Caco-2 (cell line): ENCODE results near the gene CLCN1. TPM values are rescaled to one million over a fixed set of nuclear protein-coding genes. Genes with fewer than 3 reads are reported as not detected.

Experiments used
- BruUV-seq: library from RNA; stranded (reverse); fragments of 400-500 nt; replicated peaks from 2 replicates; lab custom pipeline; 2021; lab: Mats Ljungman, UMichigan
- CTCF ChIA-PET: fragments of 300-600 bp; sonication (Branson Sonifier 250); formaldehyde crosslinking; loops from one replicate; lab custom pipeline; 2022; ENCODE audit warnings: antibody characterized with exemption; lab: Charles Lee
- POLR2A ChIA-PET: fragments of 300-600 bp; sonication (Branson Sonifier 250); formaldehyde crosslinking; loops from one replicate; lab custom pipeline; 2022; ENCODE audit warnings: antibody characterized with exemption; lab: Charles Lee
- DNase-seq, 2 experiments: peaks; one replicate each; pipeline versions ENCODE4 v3.0.0 to v3.0.0-alpha.2; 2020 to 2022
- H3K27me3 ChIP-seq: replicated peaks from 2 replicates; pipeline ENCODE4 v1.6.0; 2011; ENCODE audit warnings: low read length; ENCODE audit not compliant: control insufficient read depth, insufficient read depth
- H3K36me3 ChIP-seq: 2 replicates; pipeline ENCODE4 v1.5.1; 2011; ENCODE audit warnings: low read length; ENCODE audit not compliant: control insufficient read depth, insufficient read depth
- H3K4me1 ChIP-seq: fragments of 250-450 bp; sonication (Bioruptor Pico); 2 replicates; pipeline ENCODE4 v1.5.1; 2020; ENCODE audit warnings: mild to moderate bottlenecking
- H3K4me3 ChIP-seq: 2 replicates; pipeline ENCODE4 v1.5.1; 2011; ENCODE audit warnings: low read depth, mild to moderate bottlenecking, control low read depth, low read length
- H3K9me3 ChIP-seq: fragments of 250-450 bp; sonication (Bioruptor Pico); 2 replicates; pipeline ENCODE4 v1.5.1; 2020; ENCODE audit warnings: mild to moderate bottlenecking, moderate library complexity
- H3K27ac Mint-ChIP-seq: one replicate; pipeline ENCODE4 v1.8.0; 2022; ENCODE audit warnings: mixed read lengths; ENCODE audit not compliant: unreplicated experiment
- H3K27me3 Mint-ChIP-seq: one replicate; pipeline ENCODE4 v1.8.0; 2022; ENCODE audit warnings: mixed read lengths; ENCODE audit not compliant: insufficient read depth, unreplicated experiment
- H3K36me3 Mint-ChIP-seq: one replicate; pipeline ENCODE4 v1.8.0; 2022; ENCODE audit warnings: mild to moderate bottlenecking, mixed read lengths; ENCODE audit not compliant: insufficient read depth, unreplicated experiment
- H3K4me1 Mint-ChIP-seq: one replicate; pipeline ENCODE4 v1.8.0; 2022; ENCODE audit warnings: low read depth, mixed read lengths; ENCODE audit not compliant: unreplicated experiment
- H3K4me3 Mint-ChIP-seq: one replicate; pipeline ENCODE4 v1.8.0; 2022; ENCODE audit warnings: mild to moderate bottlenecking, moderate library complexity, mixed read lengths; ENCODE audit not compliant: unreplicated experiment
- H3K9me3 Mint-ChIP-seq: one replicate; pipeline ENCODE4 v1.8.0; 2022; ENCODE audit warnings: mixed read lengths; ENCODE audit not compliant: unreplicated experiment
- intact Hi-C: fragments of 100-400 bp; cut with micrococcal nuclease; formaldehyde crosslinking; loops from one replicate; pipeline ENCODE4 v1.10.0; 2022; ENCODE audit not compliant: unreplicated experiment
- total RNA-seq: library from RNA; stranded (reverse); gene quantifications from 2 replicates; pipeline ENCODE4 v1.2.3, GENCODE V29; 2022
- TF ChIP-seq, protein P1 (sequence below), 2 experiments: fragments of 200-600 bp in 1 of 2; IDR thresholded peaks; 1 replicate in 1 of 2; 2 replicates in 1 of 2; pipeline versions ENCODE4 v1.5.1 to v1.8.0; 2011 to 2022; ENCODE audit warnings: antibody characterized with exemption in 1 of 2, control low read depth in 1 of 2, inconsistent platforms in 1 of 2, low read depth in 1 of 2, low read length in 1 of 2, mild to moderate bottlenecking in 1 of 2, moderate library complexity in 1 of 2; ENCODE audit not compliant: insufficient read depth in 1 of 2, severe bottlenecking in 1 of 2, unreplicated experiment in 1 of 2

Gene CLCN1
- total RNA-seq, 1 experiment from 2014 or later = 1.9 TPM

- POLR2A ChIA-PET = no interaction called here
- no peak for DNase-seq
- H3K4me1 Mint-ChIP-seq = peaks cover 5% of the 10 kb centered on the region
- Histone ChIP-seq H3K27me3 (no peaks in the 10 kb centered on the region), H3K4me1 (no peaks in the 10 kb centered on the region; the same call in 1 of the 2 replicates), H3K9me3 (no peaks in the 10 kb centered on the region), H3K36me3 (no peaks in the 10 kb centered on the region; the same call in 1 of the 2 replicates), H3K4me3 (no peak overlapping the region)
- no peaks in the 10 kb centered on the region for H3K27me3 Mint-ChIP-seq
- H3K4me3 Mint-ChIP-seq = no peak overlapping the region
- no TSS peak for BruUV-seq
- CTCF ChIA-PET = interaction anchor here (0.7 kb wide), 1 partner anchor 173 kb away, joined by 9 read pairs; no protein-coding TSS in a partner anchor
- TF ChIP-seq, protein P1, sequence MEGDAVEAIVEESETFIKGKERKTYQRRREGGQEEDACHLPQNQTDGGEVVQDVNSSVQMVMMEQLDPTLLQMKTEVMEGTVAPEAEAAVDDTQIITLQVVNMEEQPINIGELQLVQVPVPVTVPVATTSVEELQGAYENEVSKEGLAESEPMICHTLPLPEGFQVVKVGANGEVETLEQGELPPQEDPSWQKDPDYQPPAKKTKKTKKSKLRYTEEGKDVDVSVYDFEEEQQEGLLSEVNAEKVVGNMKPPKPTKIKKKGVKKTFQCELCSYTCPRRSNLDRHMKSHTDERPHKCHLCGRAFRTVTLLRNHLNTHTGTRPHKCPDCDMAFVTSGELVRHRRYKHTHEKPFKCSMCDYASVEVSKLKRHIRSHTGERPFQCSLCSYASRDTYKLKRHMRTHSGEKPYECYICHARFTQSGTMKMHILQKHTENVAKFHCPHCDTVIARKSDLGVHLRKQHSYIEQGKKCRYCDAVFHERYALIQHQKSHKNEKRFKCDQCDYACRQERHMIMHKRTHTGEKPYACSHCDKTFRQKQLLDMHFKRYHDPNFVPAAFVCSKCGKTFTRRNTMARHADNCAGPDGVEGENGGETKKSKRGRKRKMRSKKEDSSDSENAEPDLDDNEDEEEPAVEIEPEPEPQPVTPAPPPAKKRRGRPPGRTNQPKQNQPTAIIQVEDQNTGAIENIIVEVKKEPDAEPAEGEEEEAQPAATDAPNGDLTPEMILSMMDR (IDR thresholded peaks at IDR 0.05; ENCODE audit: insufficient read depth in 1 of 2, low read depth in 1 of 2, low read length in 1 of 2, severe bottlenecking in 1 of 2, unreplicated experiment in 1 of 2) = no peak
- intact Hi-C loops = no loop called here
- H3K9me3 Mint-ChIP-seq = no peaks in the 10 kb centered on the region
- H3K36me3 Mint-ChIP-seq = no peaks in the 10 kb centered on the region
- no peak overlapping the region for H3K27ac Mint-ChIP-seq
Observed at GRCh38 chr7:143323653-143324052, 7.7 kb downstream of the CLCN1 start.

DNA sequence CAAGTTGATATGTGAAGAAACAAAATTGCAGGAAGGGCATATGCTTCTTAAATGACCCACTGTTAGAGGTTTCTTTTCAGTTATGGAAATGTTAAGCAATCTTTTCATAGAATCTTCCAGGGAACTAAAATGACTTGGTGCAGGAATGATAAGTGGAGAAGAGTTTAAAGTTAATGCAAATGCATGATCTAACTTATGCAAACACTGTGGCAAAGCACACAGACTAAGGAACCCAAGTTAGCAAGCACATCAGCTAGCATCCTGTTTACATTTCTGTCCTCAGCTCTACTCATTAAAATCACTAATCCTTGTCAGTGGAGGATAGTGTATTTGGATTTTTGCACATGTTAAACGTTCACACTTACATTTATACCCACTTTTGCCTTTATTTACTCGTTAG lies 9.3 kb downstream of the CLCN1 start:
- DNase-seq = no peak
- H3K27me3 Mint-ChIP-seq = no peaks in the 10 kb centered on the region
- no peaks in the 10 kb centered on the region; the same call in 1 of the 2 replicates for H3K36me3 ChIP-seq
- ChIA-PET CTCF (no interaction called here), POLR2A (no interaction called here)
- H3K4me1 Mint-ChIP-seq = no peaks in the 10 kb centered on the region
- H3K4me3 Mint-ChIP-seq = no peak overlapping the region
- no TSS peak for BruUV-seq
- intact Hi-C loops = no loop called here
- no peak overlapping the region for H3K27ac Mint-ChIP-seq
- H3K4me1 ChIP-seq = no peaks in the 10 kb centered on the region
- H3K9me3 Mint-ChIP-seq = no peaks in the 10 kb centered on the region
- no peaks in the 10 kb centered on the region for H3K36me3 Mint-ChIP-seq
- no peak overlapping the region for H3K4me3 ChIP-seq
- H3K27me3 ChIP-seq = no peaks in the 10 kb centered on the region
- TF ChIP-seq, protein P1 (IDR thresholded peaks at IDR 0.05; ENCODE audit: insufficient read depth in 1 of 2, low read depth in 1 of 2, low read length in 1 of 2, severe bottlenecking in 1 of 2, unreplicated experiment in 1 of 2) = no peak
- no peaks in the 10 kb centered on the region for H3K9me3 ChIP-seq

DNA sequence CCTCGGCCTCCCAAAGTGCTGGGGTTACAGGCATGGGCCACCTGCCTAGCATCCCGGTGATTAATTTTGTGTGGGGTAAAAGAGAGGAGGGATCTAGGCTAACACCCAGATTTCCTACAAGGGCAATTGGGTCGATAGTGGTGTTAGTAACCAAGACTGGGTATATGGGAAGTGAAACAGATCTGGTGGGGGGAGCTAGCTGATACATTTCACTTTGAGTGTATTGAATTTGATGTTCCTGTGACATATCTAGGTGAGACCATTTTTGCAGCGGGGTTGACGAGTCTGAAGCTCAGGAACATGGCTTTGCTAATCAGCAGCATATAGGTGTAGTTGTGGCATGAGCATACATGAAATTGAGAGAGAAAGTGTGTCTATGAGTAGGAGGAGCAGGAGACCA lies 12.0 kb downstream of the CLCN1 start:
- CTCF ChIA-PET = no interaction called here
- no peaks in the 10 kb centered on the region for H3K9me3 ChIP-seq
- H3K27ac Mint-ChIP-seq = no peak overlapping the region

More for the DNA sequence above, 12.0 kb downstream of the CLCN1 start:
- Mint-ChIP-seq H3K4me3 (no peak overlapping the region), H3K4me1 (no peaks in the 10 kb centered on the region), H3K36me3 (no peaks in the 10 kb centered on the region), H3K9me3 (no peaks in the 10 kb centered on the region), H3K27me3 (no peaks in the 10 kb centered on the region)
- H3K36me3 ChIP-seq = no peaks in the 10 kb centered on the region
- POLR2A ChIA-PET = no interaction called here
- no peaks in the 10 kb centered on the region for H3K4me1 ChIP-seq
- no peaks in the 10 kb centered on the region for H3K27me3 ChIP-seq
- no TSS peak for BruUV-seq
- DNase-seq = no peak
- TF ChIP-seq, protein P1 (IDR thresholded peaks at IDR 0.05; ENCODE audit: insufficient read depth in 1 of 2, low read depth in 1 of 2, low read length in 1 of 2, severe bottlenecking in 1 of 2, unreplicated experiment in 1 of 2) = no peak
- intact Hi-C loops = no loop called here
- no peak overlapping the region for H3K4me3 ChIP-seq
